NCI-H128 (cell line): ENCODE measurements around the gene F2R.
"Not testable (repeated sequence)": the region's sequence is repeated elsewhere in the genome, so short reads cannot be mapped to it uniquely, and the experiment has no call there.

Experiments used
- DNase-seq: peaks from one replicate; lab custom pipeline; 2025; ENCODE audit not compliant: unreplicated experiment; lab: John Stamatoyannopoulos, UW

The F2R gene

DNA sequence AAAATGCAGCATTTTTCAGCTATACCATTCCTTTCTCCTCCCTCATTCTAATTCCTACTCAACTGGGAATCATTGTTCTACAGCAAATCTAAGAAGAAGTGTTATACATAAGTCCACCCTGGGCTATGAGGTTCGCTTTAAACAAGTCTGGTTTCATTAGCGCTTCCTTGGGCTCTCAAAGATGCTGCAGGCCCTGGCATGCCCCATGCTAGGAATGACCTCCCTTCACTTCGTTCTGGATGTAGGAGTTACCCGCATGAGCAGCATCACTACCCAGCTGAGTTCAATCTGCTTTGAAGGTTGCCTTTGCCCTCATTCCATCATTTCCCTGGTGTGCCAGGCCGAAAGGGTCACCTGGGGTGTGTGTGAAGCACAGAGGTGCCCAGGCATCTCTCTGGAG, 35.4 kb downstream of the F2R start:
- DNase-seq: no peak

DNA sequence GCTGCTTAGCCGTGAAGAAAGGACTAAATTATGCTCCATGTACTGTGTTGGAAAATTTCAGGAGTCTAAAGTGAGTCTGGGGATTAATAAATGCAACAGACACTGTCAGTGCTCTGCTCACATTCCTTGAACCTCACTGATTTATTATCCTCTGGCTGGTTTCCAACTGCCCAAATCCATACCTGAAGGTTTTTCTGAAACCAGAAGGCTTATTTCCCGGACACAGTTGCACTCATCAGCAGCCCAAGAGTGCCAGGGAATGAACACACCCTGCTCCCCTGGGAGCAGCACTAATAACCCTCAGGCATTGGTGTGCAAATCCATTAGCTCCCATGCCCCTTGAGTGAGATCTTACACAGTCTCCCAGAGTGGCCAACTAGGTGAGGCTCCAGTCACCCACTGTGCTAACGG, 38.7 kb downstream of the F2R start:
- DNase-seq: no peak

DNA sequence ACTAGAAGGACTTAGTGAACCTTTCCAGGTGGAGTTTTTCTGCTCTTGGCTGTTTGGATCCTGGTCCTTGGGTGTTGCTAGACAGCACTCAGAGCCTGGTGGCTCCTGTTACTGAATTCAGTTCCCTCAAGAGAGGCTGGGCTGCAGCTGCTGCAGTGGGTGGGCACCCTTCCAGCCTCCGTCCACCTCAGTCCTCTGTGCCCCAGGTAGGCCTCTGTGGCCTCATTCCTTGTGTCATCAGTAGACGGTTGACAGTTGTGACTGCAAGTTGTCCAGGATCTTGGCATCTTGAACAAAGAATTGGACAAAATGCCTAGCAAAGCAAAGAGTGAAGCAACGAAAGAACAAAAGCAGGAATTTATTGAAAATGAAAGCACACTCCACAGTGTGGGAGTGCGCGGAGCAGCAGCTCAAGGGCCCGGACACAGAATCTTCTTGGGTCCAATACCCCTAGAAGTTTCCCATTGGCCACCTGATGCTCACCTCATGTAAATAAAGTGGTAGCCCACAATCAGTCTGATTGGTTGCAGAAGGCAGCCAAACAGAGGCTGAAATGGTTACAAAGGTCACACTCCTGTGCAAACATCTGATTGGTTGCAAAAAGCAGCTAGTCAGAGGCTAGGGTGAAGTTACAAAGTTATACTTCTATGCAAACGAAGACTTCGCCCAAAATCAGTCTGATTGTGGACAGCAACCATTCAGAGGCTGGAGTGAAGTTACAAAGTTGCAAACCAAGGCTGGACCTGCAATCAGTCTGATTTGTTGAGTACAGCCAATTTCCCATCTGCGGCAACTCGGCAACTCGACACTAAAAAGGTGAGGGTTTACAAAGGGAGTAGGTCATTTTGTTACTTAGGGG, 40.1 kb downstream of the F2R start:
- no peak for DNase-seq

DNA sequence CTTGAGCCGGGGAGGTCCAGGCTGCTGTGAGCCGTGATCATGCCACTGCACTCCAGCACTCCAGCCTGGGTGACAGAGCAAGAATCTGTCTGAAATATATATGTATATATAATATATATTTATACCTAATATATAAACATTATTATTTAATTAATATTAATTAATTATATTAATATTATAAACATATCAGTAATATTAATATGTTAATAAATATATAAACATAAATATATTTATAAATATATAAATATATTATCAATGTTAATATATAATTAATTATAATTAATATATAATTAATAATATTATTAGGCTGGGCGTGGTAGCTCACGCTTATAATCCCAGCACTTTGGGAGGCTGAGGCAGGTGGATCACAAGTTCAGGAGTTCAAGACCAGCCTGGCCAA, 41.1 kb downstream of the F2R start:
- no peak for DNase-seq

DNA sequence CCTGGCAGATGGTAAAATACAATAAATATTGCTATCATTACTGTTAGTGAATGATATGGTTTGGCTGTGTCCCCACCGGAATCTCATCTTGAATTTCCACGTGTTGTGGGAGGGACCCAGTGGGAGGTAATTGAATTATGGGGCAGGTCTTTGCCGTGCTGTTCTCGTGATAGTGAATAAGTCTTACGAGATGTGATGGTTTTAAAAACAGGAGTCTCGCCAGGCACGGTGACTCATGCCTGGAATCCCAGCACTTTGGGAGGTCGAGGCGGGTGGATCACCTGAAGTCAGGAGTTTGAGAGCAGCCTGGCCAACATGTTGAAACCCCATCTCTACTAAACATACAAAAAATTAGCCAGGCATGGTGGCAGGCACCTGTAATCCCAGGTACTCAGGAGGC, 45.2 kb downstream of the F2R start:
- DNase-seq: not testable (repeated sequence)

GRCh38 chr5:76762484-76762883, 46.6 kb downstream of the F2R start:
- no peak for DNase-seq

- no peak for DNase-seq
These were observed 47.2 kb downstream of the F2R start for GRCh38 chr5:76763136-76763535.

- DNase-seq: no peak
These were observed 48.4 kb downstream of the F2R start for GRCh38 chr5:76764374-76764773.

- no peak for DNase-seq
These were observed 49.3 kb downstream of the F2R start for GRCh38 chr5:76765249-76765648.

- DNase-seq: no peak
These were observed 50.8 kb downstream of the F2R start for GRCh38 chr5:76766746-76767145.

DNA sequence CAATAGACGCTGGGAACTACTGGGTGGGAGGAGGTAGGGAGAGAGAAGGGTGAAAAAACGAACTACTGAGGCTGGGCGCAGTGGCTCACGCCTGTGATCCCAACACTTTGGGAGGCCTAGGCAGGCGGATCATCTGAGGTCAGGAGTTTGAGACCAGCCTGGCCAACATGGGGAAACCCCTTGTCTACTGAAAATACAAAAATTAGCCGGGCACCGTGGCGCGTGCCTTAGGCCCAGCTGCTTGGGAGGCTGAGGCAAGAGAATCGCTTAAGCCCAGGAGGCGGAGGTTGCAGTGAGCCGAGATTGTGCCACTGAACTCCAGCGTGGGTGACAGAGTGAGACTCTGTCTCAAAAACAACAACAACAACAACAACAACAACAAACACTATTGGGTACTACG, 55.1 kb downstream of the F2R start:
- DNase-seq: not testable (repeated sequence)

DNA sequence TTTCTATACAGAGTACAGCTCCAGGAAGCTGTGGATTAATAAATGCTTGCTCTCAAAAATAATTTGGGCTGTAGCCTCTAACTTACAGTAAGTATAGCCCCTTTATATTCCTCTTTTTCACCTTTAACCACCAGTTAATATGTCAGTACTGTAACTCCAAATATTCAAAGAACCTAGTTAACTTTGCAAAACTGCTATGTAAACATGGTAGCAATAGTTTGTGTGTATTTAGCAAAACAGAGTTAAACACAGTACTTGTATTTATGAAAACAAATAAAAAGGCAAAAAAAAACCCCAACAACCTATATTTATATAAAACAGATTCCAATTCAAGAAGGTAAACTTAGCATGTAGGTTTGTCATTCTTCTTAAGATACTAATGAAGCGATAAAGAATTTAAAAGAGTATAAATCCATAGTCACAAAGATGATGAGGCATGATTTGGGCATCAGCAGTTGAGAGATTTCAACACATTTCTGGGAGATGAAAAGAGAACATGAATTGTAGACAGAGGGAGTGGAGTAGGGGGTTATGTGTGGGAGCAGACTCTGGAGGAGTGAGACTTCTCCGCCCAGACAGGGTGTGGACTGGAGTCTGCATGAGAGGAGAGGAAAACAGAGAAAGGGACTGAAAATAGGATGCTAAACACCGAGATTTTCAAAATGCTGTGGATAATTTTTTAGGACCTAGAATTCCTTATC, 55.9 kb downstream of the F2R start:
- DNase-seq: no peak

DNA sequence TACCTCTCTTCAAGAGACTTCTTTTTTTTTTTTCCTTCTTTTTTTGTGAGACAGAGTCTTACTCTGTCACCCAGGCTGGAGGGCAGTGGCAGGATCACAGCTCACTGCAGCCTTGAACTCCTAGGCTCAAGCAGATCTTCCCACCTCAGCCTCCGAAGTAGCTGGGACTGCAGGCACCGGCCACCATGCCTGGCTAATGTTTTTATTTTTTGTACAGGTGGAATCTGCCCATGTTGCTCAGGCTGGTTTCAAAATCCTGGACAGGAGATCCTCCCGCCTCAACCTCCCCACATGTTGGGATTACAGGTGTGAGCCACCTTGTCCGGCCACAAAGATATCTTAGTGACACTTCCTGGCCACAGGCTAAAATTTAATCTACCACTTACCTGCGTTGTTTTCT, 60.0 kb downstream of the F2R start:
- no peak for DNase-seq

DNA sequence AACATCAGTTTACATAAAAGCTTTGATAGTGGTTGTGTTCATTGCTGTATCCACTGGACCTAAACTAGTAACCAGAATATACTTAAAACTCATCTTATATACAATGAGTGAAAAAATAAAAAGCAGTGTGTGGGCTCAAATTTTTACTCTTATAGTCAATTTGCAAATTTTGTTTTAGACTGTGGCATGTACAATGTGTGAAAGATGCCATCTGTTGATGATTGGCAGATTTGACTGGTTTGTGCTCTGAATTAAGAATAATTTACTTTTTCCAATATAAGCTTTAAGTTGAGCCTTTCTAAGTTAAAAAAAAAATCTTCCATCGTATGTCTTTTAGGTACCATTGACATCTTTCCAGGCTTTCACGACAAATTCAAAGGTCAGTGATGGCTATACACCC, 60.5 kb downstream of the F2R start:
- DNase-seq: no peak

GRCh38 chr5:76780616-76781015, 64.7 kb downstream of the F2R start:
- DNase-seq: not testable (repeated sequence)

- no peak for DNase-seq
These were observed 65.8 kb downstream of the F2R start for GRCh38 chr5:76781775-76782174.

- no peak for DNase-seq
These were observed 66.5 kb downstream of the F2R start for GRCh38 chr5:76782444-76782843.
